ENCODE data around the gene SNAP91.
"Not testable (repeated sequence)": the region's sequence is repeated elsewhere in the genome, so short reads cannot be mapped to it uniquely, and the experiment has no call there.

Gene SNAP91

GRCh38 chr6:83708970-83709747 lies at the start of gene SNAP91:
Gene SNAP91, minus strand, starts transcription at chr6:83709101. Its CDS starts 1,174 bp downstream, at chr6:83707927.
- no peak for DNase-seq

GRCh38 chr6:83758533-83758932 lies 49.6 kb upstream of the SNAP91 start:
- DNase-seq = no peak

GRCh38 chr6:83757021-83757420 lies 48.1 kb upstream of the SNAP91 start:
- no peak for DNase-seq

- no peak for DNase-seq
Observed at GRCh38 chr6:83756565-83756964, 47.7 kb upstream of the SNAP91 start.

- not testable (repeated sequence) for DNase-seq
Observed at GRCh38 chr6:83752375-83752774, 43.5 kb upstream of the SNAP91 start.

- no peak for DNase-seq
Observed at GRCh38 chr6:83741089-83741488, 32.2 kb upstream of the SNAP91 start.

- no peak for DNase-seq
Observed at GRCh38 chr6:83735461-83735860, 26.6 kb upstream of the SNAP91 start.

- DNase-seq = no peak
Observed at GRCh38 chr6:83729871-83730270, 21.0 kb upstream of the SNAP91 start.

- no peak for DNase-seq
Observed at GRCh38 chr6:83722876-83723275, 14.0 kb upstream of the SNAP91 start.

GRCh38 chr6:83717809-83718208 lies 8.9 kb upstream of the SNAP91 start:
- no peak for DNase-seq

- no peak for DNase-seq
Observed at GRCh38 chr6:83711958-83712357, 3.1 kb upstream of the SNAP91 start.

- DNase-seq = no peak
Observed at GRCh38 chr6:83709748-83710050, 798 bp upstream of the SNAP91 start.

- no peak for DNase-seq
Observed at GRCh38 chr6:83708546-83708969, 343 bp downstream of the SNAP91 start.

GRCh38 chr6:83707829-83708545 lies 914 bp downstream of the SNAP91 start:
- no peak for DNase-seq

- DNase-seq = no peak
Observed at GRCh38 chr6:83702749-83703148, 6.2 kb downstream of the SNAP91 start.

GRCh38 chr6:83702077-83702476 lies 6.8 kb downstream of the SNAP91 start:
- DNase-seq = no peak

GRCh38 chr6:83696674-83697073 lies 12.2 kb downstream of the SNAP91 start:
- DNase-seq = no peak

GRCh38 chr6:83685481-83685880 lies 23.4 kb downstream of the SNAP91 start:
- DNase-seq = no peak

GRCh38 chr6:83677791-83678190 lies 31.1 kb downstream of the SNAP91 start:
- DNase-seq = no peak

GRCh38 chr6:83637953-83638352 lies 70.9 kb downstream of the SNAP91 start:
- DNase-seq = no peak

- no peak for DNase-seq
Observed at GRCh38 chr6:83636800-83637199, 72.1 kb downstream of the SNAP91 start.

GRCh38 chr6:83633609-83634008 lies 75.3 kb downstream of the SNAP91 start:
- no peak for DNase-seq

- DNase-seq = peak; percentile 49
Observed at GRCh38 chr6:83633149-83633548, 75.8 kb downstream of the SNAP91 start.

GRCh38 chr6:83629908-83630307 lies 79.0 kb downstream of the SNAP91 start:
- not testable (repeated sequence) for DNase-seq

Data from RPMI8226 (cell line).